Measurements from ENCODE around the gene PRKCH. TPM values are rescaled to one million over a fixed set of nuclear protein-coding genes. Genes with fewer than 3 reads are reported as not detected.

The PRKCH gene
- total and polyA plus RNA-seq, 9 of the 15 experiments (the other 6 are each of a cell fraction or from before 2014, with no cell fraction given), result 0.61 to 4.4 (median 4.0) TPM

DNA sequence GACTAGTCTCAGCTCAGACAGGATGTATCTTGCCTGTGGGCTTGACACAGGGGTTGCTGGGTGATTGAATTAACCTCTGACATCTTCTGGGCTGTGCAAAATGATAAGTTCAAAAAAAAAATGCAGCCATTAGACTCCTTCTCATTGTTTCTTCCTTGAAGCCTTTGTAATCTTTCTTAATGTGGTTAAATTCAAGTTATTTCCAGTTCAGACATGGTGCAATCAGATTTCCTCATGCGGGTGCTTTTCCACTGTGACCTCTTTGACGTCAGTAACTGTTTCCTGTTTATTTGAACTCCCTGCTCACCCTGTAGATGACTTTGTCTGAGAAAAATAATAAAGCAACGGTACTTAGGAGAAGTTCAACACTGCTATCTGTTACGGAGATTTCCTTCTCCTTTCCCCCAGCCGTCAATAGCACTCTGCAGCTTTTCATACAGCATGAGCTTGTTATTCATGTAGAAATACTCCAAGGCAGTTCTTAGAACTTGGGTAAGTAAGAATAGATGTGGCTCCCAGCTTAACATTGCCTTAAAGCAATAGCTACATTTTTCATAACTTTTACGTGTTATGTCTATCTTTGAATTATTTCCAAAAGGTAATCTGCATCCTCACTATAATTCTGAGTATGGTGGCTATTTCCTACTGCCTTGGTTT, 155.5 kb downstream of the PRKCH start:
- Histone ChIP-seq H4K20me1 (replicated peaks; ENCODE audit: control insufficient read depth, insufficient read depth, low read length) (no peaks in the 10 kb centered on the region), H3K27me3 (ENCODE audit: control insufficient read depth in 2 of 2, insufficient read depth in 2 of 2, low read length in 2 of 2) (no peaks in the 10 kb centered on the region; a peak in 1 of 5 replicates), H3K79me2 (ENCODE audit: control insufficient read depth, insufficient read depth, low read length) (no peaks in the 10 kb centered on the region), H3K4me2 (ENCODE audit: insufficient read depth, low read length) (no peak overlapping the region), H3K9ac (ENCODE audit: insufficient read depth in 1 of 2, low read depth in 2 of 2, low read length in 2 of 2) (no peak overlapping the region), H3K9me1 (ENCODE audit: control insufficient read depth, insufficient read depth, low read length) (no peaks in the 10 kb centered on the region), H3K4me1 (replicated peaks in 1 of 2; ENCODE audit: control insufficient read depth in 2 of 2, insufficient read depth in 2 of 2, low read length in 2 of 2) (peaks cover 0 to 3% of the 10 kb centered on the region in 2 experiments; a peak in 1 of 5 replicates), H2AFZ (ENCODE audit: low read depth, low read length) (peak overlapping the region; percentile 42), H3K27ac (ENCODE audit: extremely low read depth, low read depth, low read length) (peak overlapping the region; percentile 41; the same call in 2 of the 3 replicates), H3K4me3 (no peak overlapping the region), H3K9me3 (replicated peaks; ENCODE audit: control insufficient read depth, insufficient read depth, low read depth, low read length) (no peaks in the 10 kb centered on the region), H3K36me3 (ENCODE audit: control insufficient read depth, insufficient read depth, low read length) (no peaks in the 10 kb centered on the region)
- intact Hi-C loops (cut with micrococcal nuclease), result loop anchor here (5.0 kb wide), 2 partner anchors 250 to 275 kb away; no protein-coding TSS in a partner anchor
- in situ Hi-C loops (cut with MboI), result no loop called here
- FAIRE-seq (no peak), ATAC-seq (peak; percentile 56), DNase-seq (ENCODE audit: extremely low read depth in 1 of 4, low spot score in 3 of 4) (peak in 2 of 4 experiments; percentile 11 to 18)
- CTCF ChIA-PET (ENCODE audit: low intra/inter-chr PET ratio), result interaction anchor here (1.2 kb wide), 1 partner anchor 15 kb away, joined by 5 read pairs; no protein-coding TSS in a partner anchor
- WGBS (ENCODE audit: insufficient coverage, low coverage, missing lambda C conversion rate), result 14% methylated on average over 5 of the region's 6 CpGs
- POLR2A ChIA-PET, result no interaction called here
- BruUV-seq (replicated peaks), result no TSS peak
- TF ChIP-seq HDAC6 (IDR thresholded peaks at IDR 0.05; ENCODE audit: low read depth, low read length) (no peak), KLF16 (IDR thresholded peaks at IDR 0.05) (0 out of 2 replicates have a peak, but pooled peaks have one; percentile 10), DIDO1 (tag; IDR thresholded peaks at IDR 0.05; ENCODE audit: low read depth) (no peak), ATF1 (CRISPR knock-in tag; IDR thresholded peaks at IDR 0.05) (no peak), ATF1 (tag; IDR thresholded peaks at IDR 0.05) (peak; percentile 36), CEBPG (CRISPR knock-in tag; IDR thresholded peaks at IDR 0.05) (no peak), CEBPG (tag; conservative IDR thresholded peaks at IDR 0.05 in 1 of 2, IDR thresholded peaks at IDR 0.05 in 1 of 2) (peak in 1 of 2 experiments; percentile 76; a peak in 2 of 4 replicates), SRSF7 (optimal IDR thresholded peaks at IDR 0.05; ENCODE audit: low read depth, low read length) (no peak), ZNF57 (CRISPR knock-in tag; IDR thresholded peaks at IDR 0.05) (no peak), ZKSCAN8 (CRISPR knock-in tag; IDR thresholded peaks at IDR 0.05) (peak; percentile 25; the same call in 1 of the 2 replicates), CC2D1A (IDR thresholded peaks at IDR 0.05) (no peak), PRPF4 (IDR thresholded peaks at IDR 0.05; ENCODE audit: insufficient read depth, low read depth, low read length, poor library complexity, severe bottlenecking) (no peak), CREM (IDR thresholded peaks at IDR 0.05; ENCODE audit: low read depth) (peak; percentile 66), CEBPB (tag; IDR thresholded peaks at IDR 0.05) (0 out of 2 replicates have a peak, but pooled peaks have one; percentile 27), MCM3 (IDR thresholded peaks at IDR 0.05) (no peak), CBFA2T3 (IDR thresholded peaks at IDR 0.05) (peak; percentile 47)
- TF ChIP-seq, protein P1, sequence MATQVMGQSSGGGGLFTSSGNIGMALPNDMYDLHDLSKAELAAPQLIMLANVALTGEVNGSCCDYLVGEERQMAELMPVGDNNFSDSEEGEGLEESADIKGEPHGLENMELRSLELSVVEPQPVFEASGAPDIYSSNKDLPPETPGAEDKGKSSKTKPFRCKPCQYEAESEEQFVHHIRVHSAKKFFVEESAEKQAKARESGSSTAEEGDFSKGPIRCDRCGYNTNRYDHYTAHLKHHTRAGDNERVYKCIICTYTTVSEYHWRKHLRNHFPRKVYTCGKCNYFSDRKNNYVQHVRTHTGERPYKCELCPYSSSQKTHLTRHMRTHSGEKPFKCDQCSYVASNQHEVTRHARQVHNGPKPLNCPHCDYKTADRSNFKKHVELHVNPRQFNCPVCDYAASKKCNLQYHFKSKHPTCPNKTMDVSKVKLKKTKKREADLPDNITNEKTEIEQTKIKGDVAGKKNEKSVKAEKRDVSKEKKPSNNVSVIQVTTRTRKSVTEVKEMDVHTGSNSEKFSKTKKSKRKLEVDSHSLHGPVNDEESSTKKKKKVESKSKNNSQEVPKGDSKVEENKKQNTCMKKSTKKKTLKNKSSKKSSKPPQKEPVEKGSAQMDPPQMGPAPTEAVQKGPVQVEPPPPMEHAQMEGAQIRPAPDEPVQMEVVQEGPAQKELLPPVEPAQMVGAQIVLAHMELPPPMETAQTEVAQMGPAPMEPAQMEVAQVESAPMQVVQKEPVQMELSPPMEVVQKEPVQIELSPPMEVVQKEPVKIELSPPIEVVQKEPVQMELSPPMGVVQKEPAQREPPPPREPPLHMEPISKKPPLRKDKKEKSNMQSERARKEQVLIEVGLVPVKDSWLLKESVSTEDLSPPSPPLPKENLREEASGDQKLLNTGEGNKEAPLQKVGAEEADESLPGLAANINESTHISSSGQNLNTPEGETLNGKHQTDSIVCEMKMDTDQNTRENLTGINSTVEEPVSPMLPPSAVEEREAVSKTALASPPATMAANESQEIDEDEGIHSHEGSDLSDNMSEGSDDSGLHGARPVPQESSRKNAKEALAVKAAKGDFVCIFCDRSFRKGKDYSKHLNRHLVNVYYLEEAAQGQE (IDR thresholded peaks at IDR 0.05; ENCODE audit: borderline replicate concordance), result peak; percentile 64
- TF ChIP-seq, protein P1 (CRISPR knock-in tag; IDR thresholded peaks at IDR 0.05; ENCODE audit: low read depth), result no peak
